GM18951 (cell line): ENCODE results near the gene FAF1.
A peak's percentile ranks its signal among the peaks of the same experiment; 100 is the strongest.

Source experiments
- POLR2A ChIP-seq: IDR thresholded peaks from 4 replicates; pipeline ENCODE4 v1.6.1; 2011; ENCODE audit warnings: mild to moderate bottlenecking; ENCODE audit not compliant: insufficient read length, insufficient read depth; ENCODE audit errors: extremely low read depth
- in situ Hi-C: fragments of 300-500 bp; cut with MboI; formaldehyde crosslinking; loops from one replicate; pipeline ENCODE4 v1.12.0; 2022; ENCODE audit warnings: low sequenced_read_pairs, mixed read lengths, inconsistent platforms; ENCODE audit not compliant: unreplicated experiment

FAF1 gene

GRCh38 chr1:50983219-50983802 lies 23.2 kb upstream of the FAF1 start:
- in situ Hi-C loops: no loop called here
- no peak for TF ChIP-seq POLR2A

GRCh38 chr1:50982611-50983010 lies 22.5 kb upstream of the FAF1 start:
- in situ Hi-C loops: no loop called here

GRCh38 chr1:50981741-50982140 lies 21.7 kb upstream of the FAF1 start:
- no peak for TF ChIP-seq POLR2A
- in situ Hi-C loops: no loop called here

More at GRCh38 chr1:50982611-50983010, 22.5 kb upstream of the FAF1 start:
- no peak for TF ChIP-seq POLR2A

GRCh38 chr1:50980505-50980904 lies 20.4 kb upstream of the FAF1 start:
- in situ Hi-C loops: no loop called here
- TF ChIP-seq POLR2A: no peak

DNA sequence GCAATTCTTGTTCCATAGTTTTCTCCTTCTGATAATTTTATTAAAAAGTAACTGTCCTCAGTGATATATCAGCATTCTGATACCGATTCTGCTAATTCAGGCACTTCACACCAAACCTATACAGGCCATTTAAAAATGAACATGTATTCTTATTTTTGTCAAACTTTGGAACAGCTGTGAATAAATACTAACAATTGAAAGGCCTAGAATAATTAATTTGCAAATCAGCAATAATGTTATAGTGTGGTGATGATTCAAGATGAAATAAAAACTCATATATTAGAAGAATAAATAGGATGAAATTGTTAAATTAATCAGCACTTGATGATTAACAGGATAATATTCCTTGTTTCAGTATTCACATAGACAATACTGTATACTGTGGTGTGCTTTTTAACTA lies 19.9 kb upstream of the FAF1 start:
- in situ Hi-C loops: no loop called here
- TF ChIP-seq POLR2A: no peak

GRCh38 chr1:50978852-50979781 lies 19.1 kb upstream of the FAF1 start:
- in situ Hi-C loops: no loop called here
- TF ChIP-seq POLR2A: no peak

DNA sequence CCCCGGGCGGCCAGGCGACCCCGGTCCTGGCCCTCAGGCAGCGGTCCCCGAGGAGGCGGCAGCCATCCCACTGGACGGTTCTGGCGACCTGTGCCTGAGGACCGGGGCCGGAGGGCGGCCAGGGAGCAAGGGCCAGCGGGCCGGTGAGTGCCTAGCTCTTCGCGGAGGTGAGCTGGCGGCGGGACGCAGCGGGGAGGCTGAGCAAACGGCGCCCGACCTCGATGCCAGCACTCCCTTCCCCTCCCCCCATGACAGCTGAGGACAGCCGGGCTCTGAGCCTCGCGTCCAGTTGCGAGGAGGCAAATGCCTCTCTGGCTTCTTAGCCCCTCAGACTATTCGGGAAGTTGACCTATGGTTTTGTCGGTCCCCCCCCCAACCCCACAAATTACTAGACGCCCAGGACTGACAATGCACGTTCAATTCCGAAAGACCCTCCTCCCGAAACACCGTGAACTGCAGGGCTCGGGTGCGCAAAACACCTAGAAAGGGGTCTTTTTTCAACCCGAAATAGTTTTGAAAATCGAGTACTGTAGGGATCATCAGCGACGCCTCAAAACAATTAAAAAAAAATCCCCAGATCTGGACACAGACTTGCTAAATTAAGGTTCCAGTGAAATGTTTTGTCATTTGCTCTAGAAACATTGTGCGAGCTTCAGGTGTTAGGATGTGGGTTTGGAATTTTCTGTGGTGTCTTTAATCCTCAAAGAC lies 18.2 kb upstream of the FAF1 start:
- peak; percentile 68 for TF ChIP-seq POLR2A
- in situ Hi-C loops: no loop called here

GRCh38 chr1:50977575-50978143 lies 17.6 kb upstream of the FAF1 start:
- no peak for TF ChIP-seq POLR2A
- in situ Hi-C loops: no loop called here

- peak; percentile 44 for TF ChIP-seq POLR2A
- in situ Hi-C loops: no loop called here
Measured at GRCh38 chr1:50976890-50977574, 17.0 kb upstream of the FAF1 start.

DNA sequence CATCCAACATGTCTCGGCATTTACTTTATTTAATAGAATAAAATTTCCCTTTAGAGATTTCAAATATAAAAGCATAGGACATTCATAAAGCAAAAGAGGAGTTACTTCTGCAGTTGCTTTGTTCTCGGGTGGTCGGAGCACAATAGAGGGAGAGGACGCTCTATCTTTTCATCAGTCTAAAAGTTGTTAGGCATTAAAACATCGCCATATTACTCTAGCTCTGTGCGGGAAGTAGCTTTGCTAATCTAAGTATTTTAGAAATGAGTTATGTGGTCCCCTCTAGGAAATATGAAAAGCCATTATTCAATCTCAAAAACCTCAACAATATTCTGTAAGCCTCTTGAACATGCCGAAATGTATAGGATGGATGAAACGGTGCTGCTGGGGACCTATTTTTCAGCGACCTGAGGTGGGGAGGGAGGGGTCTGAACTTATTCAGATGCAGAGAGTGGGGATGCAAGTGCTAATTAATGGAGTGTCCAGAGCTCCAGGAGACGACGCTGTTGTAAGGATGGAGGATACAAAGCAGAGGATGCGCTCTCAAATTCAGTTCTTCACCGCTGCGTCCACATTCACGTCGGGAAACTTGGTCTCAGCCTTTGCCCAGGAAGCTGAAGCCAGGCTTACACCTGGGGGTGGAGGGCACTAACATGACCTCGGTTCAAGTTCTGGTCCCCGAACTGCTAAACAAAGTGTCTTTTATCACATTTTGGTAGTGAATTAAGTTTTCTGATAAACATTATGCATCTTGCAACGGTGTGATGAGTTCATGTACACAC lies 16.2 kb upstream of the FAF1 start:
- in situ Hi-C loops: no loop called here
- TF ChIP-seq POLR2A: no peak

GRCh38 chr1:50975436-50975835 lies 15.4 kb upstream of the FAF1 start:
- no peak for TF ChIP-seq POLR2A
- in situ Hi-C loops: no loop called here

DNA sequence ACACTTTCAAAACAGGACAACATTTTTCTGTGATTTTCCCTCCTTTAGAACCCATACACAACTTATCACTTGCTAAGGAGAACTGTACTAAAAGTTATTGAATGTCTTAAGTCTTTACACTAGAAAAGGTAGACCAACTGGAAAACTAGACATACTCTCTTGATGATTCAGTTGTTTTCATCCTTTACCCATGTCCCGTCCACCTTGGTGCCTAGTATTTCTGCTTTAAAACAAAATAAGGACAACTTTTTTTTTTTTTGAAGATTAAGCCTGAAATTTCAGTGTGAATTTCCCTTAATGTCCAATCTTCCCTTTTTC lies 14.5 kb upstream of the FAF1 start:
- TF ChIP-seq POLR2A: no peak
- in situ Hi-C loops: no loop called here

DNA sequence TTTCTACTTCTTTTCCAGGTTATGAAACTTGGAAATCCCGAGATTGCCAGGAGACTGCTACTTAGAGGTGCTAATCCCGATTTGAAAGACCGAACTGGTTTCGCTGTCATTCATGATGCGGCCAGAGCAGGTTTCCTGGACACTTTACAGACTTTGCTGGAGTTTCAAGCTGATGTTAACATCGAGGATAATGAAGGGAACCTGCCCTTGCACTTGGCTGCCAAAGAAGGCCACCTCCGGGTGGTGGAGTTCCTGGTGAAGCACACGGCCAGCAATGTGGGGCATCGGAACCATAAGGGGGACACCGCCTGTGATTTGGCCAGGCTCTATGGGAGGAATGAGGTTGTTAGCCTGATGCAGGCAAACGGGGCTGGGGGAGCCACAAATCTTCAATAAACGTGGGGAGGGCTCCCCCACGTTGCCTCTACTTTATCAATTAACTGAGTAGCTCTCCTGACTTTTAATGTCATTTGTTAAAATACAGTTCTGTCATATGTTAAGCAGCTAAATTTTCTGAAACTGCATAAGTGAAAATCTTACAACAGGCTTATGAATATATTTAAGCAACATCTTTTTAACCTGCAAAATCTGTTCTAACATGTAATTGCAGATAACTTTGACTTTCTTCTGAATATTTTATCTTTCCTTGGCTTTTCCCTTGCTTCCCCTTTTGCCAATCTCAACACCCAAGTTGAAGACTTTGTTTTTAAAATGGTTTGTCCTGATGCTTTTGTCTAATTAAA lies 14.0 kb upstream of the FAF1 start:
- in situ Hi-C loops: no loop called here
- no peak for TF ChIP-seq POLR2A
